ENCODE results near the gene ALKBH5. TPM values are rescaled to one million over a fixed set of nuclear protein-coding genes. Genes with fewer than 3 reads are reported as not detected.

The ALKBH5 gene
- total and polyA plus RNA-seq, 2 donors: 48.5 to 58.3 TPM

- Histone ChIP-seq H3K4me3 (ENCODE audit: low read length in 2 of 2) (no peak overlapping the region), H3K27me3 (ENCODE audit: control insufficient read depth in 2 of 2, insufficient read depth in 1 of 2, low read length in 1 of 2) (peaks cover 0 to 6% of the 10 kb centered on the region in 2 donors), H3K36me3 (ENCODE audit: control insufficient read depth in 2 of 2, insufficient read depth in 2 of 2, low read length in 1 of 2) (peaks cover 0 to 5% of the 10 kb centered on the region in 2 donors), H3K27ac (ENCODE audit: low read depth in 1 of 2, low read length in 1 of 2) (no peak overlapping the region), H3K4me1 (ENCODE audit: control insufficient read depth in 2 of 2, insufficient read depth in 2 of 2, low read length in 2 of 2) (peaks cover 7 to 16% of the 10 kb centered on the region in 2 donors), H3K9me3 (ENCODE audit: control insufficient read depth in 2 of 2, insufficient read depth in 1 of 2, low read length in 1 of 2) (no peaks in the 10 kb centered on the region)
- no peak for DNase-seq (ENCODE audit: low read depth in 6 of 9, low spot score in 9 of 9)
- WGBS: 98% methylated on average over 10 of the region's 10 CpGs
Measured at GRCh38 chr17:18228176-18228682, 44.6 kb downstream of the ALKBH5 start.

DNA sequence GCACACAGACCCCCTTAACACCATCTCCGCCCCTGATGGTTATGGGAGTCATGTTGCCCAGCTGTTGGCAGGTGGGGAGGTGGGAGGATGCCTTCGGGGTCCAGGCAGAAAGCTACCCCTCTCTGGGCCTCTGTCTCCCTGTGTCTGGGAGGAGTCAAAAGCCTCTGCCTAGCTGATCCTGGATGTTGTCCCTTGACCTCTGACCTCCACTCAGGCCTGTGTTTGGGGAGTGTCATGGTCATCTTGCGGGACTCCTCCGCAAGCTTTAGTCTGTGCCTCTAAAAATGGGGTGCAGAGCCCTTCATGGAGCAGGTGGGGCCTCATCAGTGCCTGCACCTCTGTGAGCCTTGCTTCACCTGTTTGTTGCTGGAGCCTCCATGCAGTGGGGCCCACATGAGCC is 45.6 kb downstream of the ALKBH5 start:
- 92% methylated on average over 4 of the region's 4 CpGs for WGBS
- peaks cover 0 to 6% of the 10 kb centered on the region in 2 donors for H3K27me3 ChIP-seq (ENCODE audit: control insufficient read depth in 2 of 2, insufficient read depth in 1 of 2, low read length in 1 of 2)
- no peak overlapping the region for H3K4me3 ChIP-seq (ENCODE audit: low read length in 2 of 2)
- no peak for DNase-seq (ENCODE audit: low read depth in 6 of 9, low spot score in 9 of 9)
- H3K36me3 ChIP-seq (ENCODE audit: control insufficient read depth in 2 of 2, insufficient read depth in 2 of 2, low read length in 1 of 2): peaks cover 8 to 11% of the 10 kb centered on the region in 2 donors
- H3K9me3 ChIP-seq (ENCODE audit: control insufficient read depth in 2 of 2, insufficient read depth in 1 of 2, low read length in 1 of 2): no peaks in the 10 kb centered on the region
- H3K27ac ChIP-seq (ENCODE audit: low read depth in 1 of 2, low read length in 1 of 2): no peak overlapping the region
- peaks cover 7 to 16% of the 10 kb centered on the region in 2 donors for H3K4me1 ChIP-seq (ENCODE audit: control insufficient read depth in 2 of 2, insufficient read depth in 2 of 2, low read length in 2 of 2)

- Histone ChIP-seq H3K4me1 (ENCODE audit: control insufficient read depth in 2 of 2, insufficient read depth in 2 of 2, low read length in 2 of 2) (peaks cover 7 to 15% of the 10 kb centered on the region in 2 donors), H3K36me3 (ENCODE audit: control insufficient read depth in 2 of 2, insufficient read depth in 2 of 2, low read length in 1 of 2) (peaks cover 11 to 17% of the 10 kb centered on the region in 2 donors), H3K9me3 (ENCODE audit: control insufficient read depth in 2 of 2, insufficient read depth in 1 of 2, low read length in 1 of 2) (no peaks in the 10 kb centered on the region), H3K4me3 (ENCODE audit: low read length in 2 of 2) (no peak overlapping the region), H3K27me3 (ENCODE audit: control insufficient read depth in 2 of 2, insufficient read depth in 1 of 2, low read length in 1 of 2) (peaks cover 0 to 2% of the 10 kb centered on the region in 2 donors), H3K27ac (ENCODE audit: low read depth in 1 of 2, low read length in 1 of 2) (no peak overlapping the region)
- WGBS: 97% methylated on average over 7 of the region's 7 CpGs
- no peak for DNase-seq (ENCODE audit: low read depth in 6 of 9, low spot score in 9 of 9)
Measured at GRCh38 chr17:18229771-18230170, 46.1 kb downstream of the ALKBH5 start.

DNA sequence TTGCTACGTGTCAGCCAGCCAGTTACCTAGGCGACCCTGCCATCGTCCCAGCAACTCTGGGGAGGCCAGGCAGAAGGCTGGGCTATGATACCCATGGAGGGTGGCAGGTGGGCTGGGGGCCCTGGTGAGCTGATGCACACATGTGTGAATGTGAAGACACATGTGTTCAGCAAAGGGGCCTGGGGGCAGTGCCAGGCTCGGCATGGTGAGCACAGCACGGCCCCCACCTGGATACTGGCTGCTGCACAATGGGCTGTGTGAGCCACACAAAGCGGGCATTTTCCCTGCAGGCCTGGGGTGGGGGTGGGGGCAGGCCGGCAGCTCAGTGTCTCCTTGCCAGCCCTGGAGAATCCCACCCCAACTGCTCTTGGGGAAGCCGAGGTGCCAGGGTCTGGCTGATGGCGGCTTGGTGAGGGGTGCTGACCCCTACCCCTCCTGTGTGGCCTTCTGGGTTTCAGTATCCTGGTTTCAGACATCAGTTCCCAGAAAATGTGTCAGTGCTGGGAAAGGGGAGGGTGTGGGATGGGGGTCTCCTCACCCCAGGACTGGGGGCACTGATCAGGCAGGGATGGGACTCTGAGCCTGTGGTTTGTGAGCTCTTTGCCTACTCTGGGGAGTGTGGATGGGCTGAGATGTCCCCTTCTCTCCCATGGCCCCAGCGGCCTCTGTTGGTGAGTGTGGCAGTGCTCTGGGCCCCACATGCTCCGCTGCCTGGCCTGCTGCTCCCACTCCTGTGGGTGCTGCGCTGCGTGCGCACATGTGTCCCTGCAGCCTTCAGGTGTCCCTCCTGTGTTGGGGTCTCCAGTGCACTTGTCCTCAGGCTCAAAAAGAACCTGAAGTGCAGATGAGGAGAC is 46.9 kb downstream of the ALKBH5 start:
- no peak for DNase-seq (ENCODE audit: low read depth in 6 of 9, low spot score in 9 of 9)
- H3K27me3 ChIP-seq (ENCODE audit: control insufficient read depth in 2 of 2, insufficient read depth in 1 of 2, low read length in 1 of 2): peaks cover 0 to 2% of the 10 kb centered on the region in 2 donors
- no peaks in the 10 kb centered on the region for H3K9me3 ChIP-seq (ENCODE audit: control insufficient read depth in 2 of 2, insufficient read depth in 1 of 2, low read length in 1 of 2)
- H3K4me1 ChIP-seq (ENCODE audit: control insufficient read depth in 2 of 2, insufficient read depth in 2 of 2, low read length in 2 of 2): peaks cover 7 to 11% of the 10 kb centered on the region in 2 donors
- no peak overlapping the region for H3K27ac ChIP-seq (ENCODE audit: low read depth in 1 of 2, low read length in 1 of 2)
- 94% methylated on average over 14 of the region's 14 CpGs for WGBS
- H3K4me3 ChIP-seq (ENCODE audit: low read length in 2 of 2): no peak overlapping the region
- peaks cover 11 to 24% of the 10 kb centered on the region in 2 donors for H3K36me3 ChIP-seq (ENCODE audit: control insufficient read depth in 2 of 2, insufficient read depth in 2 of 2, low read length in 1 of 2)

DNA sequence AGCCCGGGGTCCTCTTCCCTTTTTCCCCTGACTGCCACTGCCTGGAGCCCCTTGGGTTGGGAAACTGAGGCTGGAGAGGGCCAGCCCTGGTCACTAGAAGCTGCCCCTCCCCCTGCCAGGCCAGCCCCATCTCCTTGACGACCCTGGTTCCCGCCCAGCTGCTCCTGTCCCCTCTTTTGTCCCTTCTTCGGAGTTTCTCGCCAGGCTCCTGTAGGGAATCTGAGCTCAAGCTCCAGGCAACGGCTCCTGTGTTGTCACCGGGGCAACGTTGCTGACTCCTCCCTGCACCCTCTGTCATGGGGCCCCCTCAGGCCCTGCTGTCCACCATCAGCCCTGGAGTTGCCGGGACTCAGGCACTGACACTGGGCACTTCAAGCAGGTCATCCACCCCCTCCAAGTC is 47.5 kb downstream of the ALKBH5 start:
- WGBS: 94% methylated on average over 9 of the region's 9 CpGs
- H3K9me3 ChIP-seq (ENCODE audit: control insufficient read depth in 2 of 2, insufficient read depth in 1 of 2, low read length in 1 of 2): no peaks in the 10 kb centered on the region
- H3K4me1 ChIP-seq (ENCODE audit: control insufficient read depth in 2 of 2, insufficient read depth in 2 of 2, low read length in 2 of 2): peaks cover 6 to 7% of the 10 kb centered on the region in 2 donors
- no peak overlapping the region for H3K4me3 ChIP-seq (ENCODE audit: low read length in 2 of 2)
- DNase-seq (ENCODE audit: low read depth in 6 of 9, low spot score in 9 of 9): no peak
- peaks cover 14 to 27% of the 10 kb centered on the region in 2 donors for H3K36me3 ChIP-seq (ENCODE audit: control insufficient read depth in 2 of 2, insufficient read depth in 2 of 2, low read length in 1 of 2)
- peaks cover 0 to 2% of the 10 kb centered on the region in 2 donors for H3K27me3 ChIP-seq (ENCODE audit: control insufficient read depth in 2 of 2, insufficient read depth in 1 of 2, low read length in 1 of 2)
- H3K27ac ChIP-seq (ENCODE audit: low read depth in 1 of 2, low read length in 1 of 2): no peak overlapping the region

DNA sequence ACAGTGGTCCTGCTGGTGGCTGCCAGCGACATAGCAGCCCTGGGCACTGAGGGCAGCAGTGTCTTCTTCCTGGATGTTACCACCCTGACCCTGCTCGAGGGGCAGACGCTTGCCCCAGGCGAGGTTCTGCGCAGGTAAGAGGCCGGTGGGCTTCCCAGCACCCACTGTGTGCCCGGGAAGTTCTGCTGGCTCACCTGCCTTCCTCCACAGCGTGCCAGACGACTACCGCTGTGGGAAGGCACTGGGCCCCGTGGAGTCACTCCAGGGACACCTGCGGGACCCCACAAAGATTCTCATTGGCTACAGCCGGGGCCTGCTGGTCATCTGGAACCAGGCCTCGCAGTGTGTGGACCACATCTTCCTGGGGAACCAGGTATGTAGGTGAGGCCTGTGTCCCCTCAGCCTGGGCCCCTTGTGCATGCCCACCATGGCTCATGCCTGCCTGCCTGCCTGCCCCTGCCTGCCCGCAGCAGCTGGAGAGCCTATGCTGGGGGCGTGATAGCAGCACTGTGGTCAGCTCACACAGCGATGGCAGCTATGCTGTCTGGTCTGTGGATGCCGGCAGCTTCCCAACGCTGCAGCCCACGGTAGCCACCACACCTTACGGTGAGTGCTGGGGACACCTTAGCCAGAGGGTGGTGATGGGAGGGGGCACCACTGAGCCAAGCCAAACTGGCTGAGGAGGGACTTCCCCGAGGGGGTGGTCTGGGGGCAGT is 50.3 kb downstream of the ALKBH5 start:
- Histone ChIP-seq H3K4me1 (ENCODE audit: control insufficient read depth in 2 of 2, insufficient read depth in 2 of 2, low read length in 2 of 2) (no peaks in the 10 kb centered on the region), H3K27me3 (ENCODE audit: control insufficient read depth in 2 of 2, insufficient read depth in 1 of 2, low read length in 1 of 2) (no peaks in the 10 kb centered on the region), H3K27ac (ENCODE audit: low read depth in 1 of 2, low read length in 1 of 2) (no peak overlapping the region), H3K4me3 (ENCODE audit: low read length in 2 of 2) (no peak overlapping the region), H3K36me3 (ENCODE audit: control insufficient read depth in 2 of 2, insufficient read depth in 2 of 2, low read length in 1 of 2) (peaks cover 14 to 45% of the 10 kb centered on the region in 2 donors), H3K9me3 (ENCODE audit: control insufficient read depth in 2 of 2, insufficient read depth in 1 of 2, low read length in 1 of 2) (no peaks in the 10 kb centered on the region)
- WGBS: 98% methylated on average over 22 of the region's 22 CpGs
- DNase-seq (ENCODE audit: low read depth in 6 of 9, low spot score in 9 of 9): no peak

DNA sequence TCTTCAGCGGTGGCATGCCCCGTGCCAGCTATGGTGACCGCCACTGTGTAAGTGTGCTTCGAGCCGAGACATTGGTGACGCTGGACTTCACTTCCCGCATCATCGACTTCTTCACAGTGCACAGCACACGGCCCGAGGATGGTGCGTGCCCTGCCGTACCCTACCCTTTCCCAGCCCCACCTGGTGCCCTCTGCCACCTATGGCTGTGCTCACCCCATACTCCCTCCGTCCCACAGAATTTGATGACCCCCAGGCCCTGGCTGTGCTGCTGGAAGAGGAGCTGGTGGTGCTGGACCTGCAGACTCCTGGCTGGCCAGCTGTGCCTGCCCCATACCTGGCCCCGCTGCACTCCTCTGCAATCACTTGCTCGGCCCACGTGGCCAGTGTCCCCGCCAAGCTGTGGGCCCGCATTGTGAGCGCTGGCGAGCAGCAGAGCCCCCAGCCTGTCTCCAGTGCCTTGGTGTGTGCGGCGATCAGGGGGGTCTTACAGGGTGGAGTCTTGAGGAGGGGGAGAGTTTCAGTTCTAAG is 51.3 kb downstream of the ALKBH5 start:
- Histone ChIP-seq H3K4me1 (ENCODE audit: control insufficient read depth in 2 of 2, insufficient read depth in 2 of 2, low read length in 2 of 2) (no peaks in the 10 kb centered on the region), H3K9me3 (ENCODE audit: control insufficient read depth in 2 of 2, insufficient read depth in 1 of 2, low read length in 1 of 2) (no peaks in the 10 kb centered on the region), H3K27me3 (ENCODE audit: control insufficient read depth in 2 of 2, insufficient read depth in 1 of 2, low read length in 1 of 2) (no peaks in the 10 kb centered on the region), H3K4me3 (ENCODE audit: low read length in 2 of 2) (no peak overlapping the region), H3K27ac (ENCODE audit: low read depth in 1 of 2, low read length in 1 of 2) (no peak overlapping the region), H3K36me3 (ENCODE audit: control insufficient read depth in 2 of 2, insufficient read depth in 2 of 2, low read length in 1 of 2) (peaks cover 14 to 45% of the 10 kb centered on the region in 2 donors)
- 98% methylated on average over 22 of the region's 22 CpGs for WGBS
- no peak for DNase-seq (ENCODE audit: low read depth in 6 of 9, low spot score in 9 of 9)

GRCh38 chr17:18235743-18236256 is 52.2 kb downstream of the ALKBH5 start:
- Histone ChIP-seq H3K36me3 (ENCODE audit: control insufficient read depth in 2 of 2, insufficient read depth in 2 of 2, low read length in 1 of 2) (peaks cover 14 to 48% of the 10 kb centered on the region in 2 donors), H3K27me3 (ENCODE audit: control insufficient read depth in 2 of 2, insufficient read depth in 1 of 2, low read length in 1 of 2) (no peaks in the 10 kb centered on the region), H3K27ac (ENCODE audit: low read depth in 1 of 2, low read length in 1 of 2) (no peak overlapping the region), H3K4me1 (ENCODE audit: control insufficient read depth in 2 of 2, insufficient read depth in 2 of 2, low read length in 2 of 2) (no peaks in the 10 kb centered on the region), H3K9me3 (ENCODE audit: control insufficient read depth in 2 of 2, insufficient read depth in 1 of 2, low read length in 1 of 2) (no peaks in the 10 kb centered on the region), H3K4me3 (ENCODE audit: low read length in 2 of 2) (no peak overlapping the region)
- DNase-seq (ENCODE audit: low read depth in 6 of 9, low spot score in 9 of 9): peak in 1 of 9 donors; percentile 12
- WGBS: 91% methylated on average over 14 of the region's 14 CpGs
